ENCODE measurements around the gene NGRN. TPM values are rescaled to one million over a fixed set of nuclear protein-coding genes. Genes with fewer than 3 reads are reported as not detected.

NGRN gene
- 106 TPM for polyA plus RNA-seq (2013, experiment 1 of 2)
- polyA plus RNA-seq (2013, experiment 2 of 2) = 104 TPM

- Histone ChIP-seq H3K27ac (replicated peaks; ENCODE audit: low read length) (peak within 1 kb of the TSS; percentile 85), H3K4me3 (ENCODE audit: low read length in 2 of 2) (peak within 1 kb of the TSS; percentile 89 to 90), H3K36me3 (replicated peaks in 1 of 2; ENCODE audit: control insufficient read depth in 2 of 2, insufficient read depth in 2 of 2, low read length in 2 of 2) (peaks cover 5 to 35% of the 10 kb centered on the region in 2 donors), H3K79me1 (ENCODE audit: low read depth, low read length) (peaks cover 2% of the 10 kb centered on the region), H3K27me3 (ENCODE audit: control insufficient read depth in 3 of 3, insufficient read depth in 3 of 3, low read depth in 1 of 3, low read length in 3 of 3) (no peaks in the 10 kb centered on the region), H3K4me1 (ENCODE audit: control insufficient read depth in 2 of 2, insufficient read depth in 1 of 2, low read depth in 1 of 2, low read length in 2 of 2) (peaks cover 9 to 12% of the 10 kb centered on the region in 2 donors), H3K9me3 (replicated peaks in 1 of 2; ENCODE audit: control insufficient read depth in 2 of 2, insufficient read depth in 1 of 2, low read depth in 1 of 2, low read length in 2 of 2) (no peaks in the 10 kb centered on the region), H4K8ac (ENCODE audit: low read depth, low read length) (no peak within 1 kb of the TSS), H2BK5ac (ENCODE audit: low read length) (no peak within 1 kb of the TSS), H2AK5ac (ENCODE audit: low read depth, low read length) (peak within 1 kb of the TSS; percentile 72), H3K4ac (ENCODE audit: low read length) (peak within 1 kb of the TSS; percentile 5), H3K23ac (ENCODE audit: low read depth, low read length, poor library complexity) (peak within 1 kb of the TSS; percentile 50), H2BK120ac (ENCODE audit: low read depth, low read length) (no peak within 1 kb of the TSS), H3K4me2 (ENCODE audit: insufficient read depth, low read length, poor library complexity, severe bottlenecking) (peak within 1 kb of the TSS; percentile 60), H2AFZ (ENCODE audit: low read length) (peak within 1 kb of the TSS; percentile 91), H4K91ac (ENCODE audit: low read depth, low read length, poor library complexity) (no peak within 1 kb of the TSS), H2BK15ac (ENCODE audit: low read length) (no peak within 1 kb of the TSS), H3K14ac (ENCODE audit: low read length) (peak within 1 kb of the TSS; percentile 56), H2BK12ac (ENCODE audit: low read length) (no peak within 1 kb of the TSS), H3K9ac (ENCODE audit: low read depth, low read length, poor library complexity) (peak within 1 kb of the TSS; percentile 85), H3K18ac (ENCODE audit: low read length) (peak within 1 kb of the TSS; percentile 90)
- WGBS, 2 donors (ENCODE audit: extremely low coverage in 2 of 2, insufficient read length in 2 of 2, insufficient replicate concordance in 1 of 2) = no CpG with 5 or more reads among the region's 59 CpGs
- peak; percentile 84 for DNase-seq (ENCODE audit: low spot score)
Observed at GRCh38 chr15:90265271-90266060, at the start of gene NGRN. NGRN (plus strand) TSS chr15:90265672; CDS start chr15:90265713, 41 bp downstream.

DNA sequence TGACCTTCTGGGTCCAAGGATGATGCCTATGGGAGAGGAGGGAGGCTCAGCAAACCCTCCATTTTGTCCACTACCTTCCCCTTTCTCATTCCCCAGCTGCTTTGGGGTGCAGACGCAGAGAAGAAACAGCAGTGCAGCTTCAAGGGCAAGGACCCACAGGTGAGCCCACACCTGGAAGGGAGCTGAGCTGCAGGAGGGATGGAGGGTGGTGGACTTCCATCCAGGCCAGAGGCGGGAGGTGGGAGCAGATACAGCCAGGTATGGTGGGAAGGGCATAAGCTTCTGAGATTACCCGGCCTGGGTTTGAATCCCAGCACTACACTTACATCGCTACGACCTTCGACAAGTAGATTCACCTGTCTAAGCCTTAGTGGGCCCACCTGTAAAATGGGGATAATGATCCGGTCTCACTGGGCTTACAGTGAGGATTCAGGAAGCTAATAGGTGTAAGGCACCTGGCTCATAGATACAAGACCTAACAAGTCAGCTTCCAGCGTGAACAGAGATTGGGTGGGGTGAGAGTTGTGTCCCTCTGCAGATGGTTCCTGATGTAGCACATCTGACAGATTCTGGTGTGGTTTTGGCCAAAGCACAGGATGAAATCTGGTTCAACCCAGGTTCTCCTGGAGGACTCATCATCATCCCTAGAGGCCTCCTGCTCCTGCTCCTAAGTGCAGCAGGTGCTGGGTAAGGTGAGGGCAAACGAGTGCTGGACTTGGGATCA lies 47.6 kb upstream of the NGRN start:
- peak overlapping the region; percentile 44 for H3K9ac ChIP-seq (ENCODE audit: low read depth, low read length, poor library complexity)
- peaks cover 0 to 3% of the 10 kb centered on the region in 2 donors for H3K4me1 ChIP-seq (ENCODE audit: control insufficient read depth in 2 of 2, insufficient read depth in 1 of 2, low read depth in 1 of 2, low read length in 2 of 2)
- no peaks in the 10 kb centered on the region for H3K27me3 ChIP-seq (ENCODE audit: control insufficient read depth in 3 of 3, insufficient read depth in 3 of 3, low read depth in 1 of 3, low read length in 3 of 3)
- H3K14ac ChIP-seq (ENCODE audit: low read length) = no peak overlapping the region
- no peak overlapping the region for H2AFZ ChIP-seq (ENCODE audit: low read length)
- H3K23ac ChIP-seq (ENCODE audit: low read depth, low read length, poor library complexity) = peak overlapping the region; percentile 39
- H3K18ac ChIP-seq (ENCODE audit: low read length) = no peak overlapping the region
- no CpG with 5 or more reads among the region's 9 CpGs for WGBS, 2 donors (ENCODE audit: extremely low coverage in 2 of 2, insufficient read length in 2 of 2, insufficient replicate concordance in 1 of 2)
- no peak overlapping the region for H2BK12ac ChIP-seq (ENCODE audit: low read length)
- no peak overlapping the region for H2BK5ac ChIP-seq (ENCODE audit: low read length)
- peaks cover 7 to 22% of the 10 kb centered on the region in 2 donors for H3K36me3 ChIP-seq (replicated peaks in 1 of 2; ENCODE audit: control insufficient read depth in 2 of 2, insufficient read depth in 2 of 2, low read length in 2 of 2)
- H2BK15ac ChIP-seq (ENCODE audit: low read length) = no peak overlapping the region
- no peak for DNase-seq (ENCODE audit: low spot score)
- no peak overlapping the region for H4K8ac ChIP-seq (ENCODE audit: low read depth, low read length)
- H2AK5ac ChIP-seq (ENCODE audit: low read depth, low read length) = no peak overlapping the region
- no peak overlapping the region for H2BK120ac ChIP-seq (ENCODE audit: low read depth, low read length)
- no peak overlapping the region for H3K27ac ChIP-seq (replicated peaks; ENCODE audit: low read length)
- H3K4me2 ChIP-seq (ENCODE audit: insufficient read depth, low read length, poor library complexity, severe bottlenecking) = no peak overlapping the region
- peaks cover 3% of the 10 kb centered on the region for H3K79me1 ChIP-seq (ENCODE audit: low read depth, low read length)
- no peak overlapping the region for H4K91ac ChIP-seq (ENCODE audit: low read depth, low read length, poor library complexity)
- no peak overlapping the region for H3K4me3 ChIP-seq (ENCODE audit: low read length in 2 of 2)
- H3K4ac ChIP-seq (ENCODE audit: low read length) = no peak overlapping the region
- no peaks in the 10 kb centered on the region for H3K9me3 ChIP-seq (replicated peaks in 1 of 2; ENCODE audit: control insufficient read depth in 2 of 2, insufficient read depth in 1 of 2, low read depth in 1 of 2, low read length in 2 of 2)

- Histone ChIP-seq H3K36me3 (replicated peaks in 1 of 2; ENCODE audit: control insufficient read depth in 2 of 2, insufficient read depth in 2 of 2, low read length in 2 of 2) (peaks cover 20 to 40% of the 10 kb centered on the region in 2 donors), H2AFZ (ENCODE audit: low read length) (no peak overlapping the region), H3K27me3 (ENCODE audit: control insufficient read depth in 3 of 3, insufficient read depth in 3 of 3, low read depth in 1 of 3, low read length in 3 of 3) (no peaks in the 10 kb centered on the region), H3K4me3 (ENCODE audit: low read length in 2 of 2) (no peak overlapping the region), H3K23ac (ENCODE audit: low read depth, low read length, poor library complexity) (peak overlapping the region; percentile 86), H3K9me3 (replicated peaks in 1 of 2; ENCODE audit: control insufficient read depth in 2 of 2, insufficient read depth in 1 of 2, low read depth in 1 of 2, low read length in 2 of 2) (no peaks in the 10 kb centered on the region), H3K18ac (ENCODE audit: low read length) (no peak overlapping the region), H3K4me2 (ENCODE audit: insufficient read depth, low read length, poor library complexity, severe bottlenecking) (no peak overlapping the region), H3K4me1 (ENCODE audit: control insufficient read depth in 2 of 2, insufficient read depth in 1 of 2, low read depth in 1 of 2, low read length in 2 of 2) (no peaks in the 10 kb centered on the region), H2BK5ac (ENCODE audit: low read length) (no peak overlapping the region), H3K9ac (ENCODE audit: low read depth, low read length, poor library complexity) (no peak overlapping the region), H2BK120ac (ENCODE audit: low read depth, low read length) (no peak overlapping the region), H4K8ac (ENCODE audit: low read depth, low read length) (no peak overlapping the region), H3K4ac (ENCODE audit: low read length) (no peak overlapping the region), H3K27ac (replicated peaks; ENCODE audit: low read length) (no peak overlapping the region), H2AK5ac (ENCODE audit: low read depth, low read length) (peak overlapping the region; percentile 47), H4K91ac (ENCODE audit: low read depth, low read length, poor library complexity) (no peak overlapping the region), H3K79me1 (ENCODE audit: low read depth, low read length) (peaks cover 3% of the 10 kb centered on the region), H2BK15ac (ENCODE audit: low read length) (no peak overlapping the region), H2BK12ac (ENCODE audit: low read length) (no peak overlapping the region), H3K14ac (ENCODE audit: low read length) (no peak overlapping the region)
- WGBS, 2 donors (ENCODE audit: extremely low coverage in 2 of 2, insufficient read length in 2 of 2, insufficient replicate concordance in 1 of 2) = no CpG with 5 or more reads among the region's 17 CpGs
- peak; percentile 36 for DNase-seq (ENCODE audit: low spot score)
Observed at GRCh38 chr15:90219421-90220141, 45.9 kb upstream of the NGRN start.

All from neuronal stem cell (in vitro differentiated cells).